Measurements from ENCODE around the gene ZNF530.

ZNF530 gene

DNA sequence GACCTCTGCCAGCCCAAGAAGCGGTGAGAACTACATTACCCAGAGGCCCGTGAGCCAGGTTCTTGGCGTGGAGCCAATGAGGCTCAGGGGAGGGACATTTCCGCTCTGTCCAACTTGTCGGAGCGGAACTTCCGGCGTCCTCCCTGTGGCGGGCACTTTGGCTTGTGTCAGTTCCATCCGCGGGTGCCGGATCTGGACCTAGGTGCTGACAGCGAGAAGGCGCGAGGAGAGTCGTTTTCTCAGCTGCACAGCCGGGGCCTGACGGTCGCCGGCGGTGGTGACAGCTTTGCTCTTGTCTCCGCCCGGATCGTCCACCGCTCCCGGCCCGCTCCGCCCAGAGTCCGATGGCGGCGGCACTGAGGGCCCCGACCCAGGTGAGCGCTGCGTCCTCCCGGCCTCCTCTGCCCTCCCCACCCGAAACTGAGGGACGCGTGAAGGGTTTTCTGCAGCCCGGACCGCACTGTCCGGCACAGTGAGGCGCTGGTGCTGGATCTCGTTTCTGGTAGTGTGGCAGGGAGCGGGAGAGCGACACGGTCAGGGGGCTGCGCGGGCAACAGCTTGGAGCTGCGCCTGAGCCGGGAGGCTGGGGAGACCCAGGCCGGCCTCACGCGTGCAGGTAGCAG, at the start of gene ZNF530:
TSS of gene ZNF530 (plus strand) at position 125 of the 623 bp plus-strand sequence. CDS start 4,461 bp downstream, outside the sequence.
- peak; percentile 90 for DNase-seq (ENCODE audit: low spot score)

DNA sequence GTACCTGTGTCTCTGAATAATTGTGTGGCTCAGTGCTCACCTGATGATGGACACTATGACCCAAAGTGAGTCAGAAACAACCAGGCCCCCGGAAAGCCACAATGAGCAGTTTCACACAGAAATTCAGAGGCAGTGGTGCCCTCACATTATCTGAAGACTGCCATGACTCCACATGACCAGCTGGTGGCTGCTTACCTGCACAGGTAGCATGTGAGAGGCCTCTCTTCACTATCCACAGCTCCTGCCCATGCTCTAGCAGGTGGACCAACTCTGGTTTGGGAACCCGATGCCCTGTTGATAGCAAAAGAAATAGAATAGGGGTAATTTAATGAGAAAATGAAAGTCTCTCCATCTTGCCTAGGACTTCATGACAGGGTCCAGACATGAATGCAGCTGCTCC, 47.3 kb upstream of the ZNF530 start:
- no peak for DNase-seq (ENCODE audit: low spot score)

DNA sequence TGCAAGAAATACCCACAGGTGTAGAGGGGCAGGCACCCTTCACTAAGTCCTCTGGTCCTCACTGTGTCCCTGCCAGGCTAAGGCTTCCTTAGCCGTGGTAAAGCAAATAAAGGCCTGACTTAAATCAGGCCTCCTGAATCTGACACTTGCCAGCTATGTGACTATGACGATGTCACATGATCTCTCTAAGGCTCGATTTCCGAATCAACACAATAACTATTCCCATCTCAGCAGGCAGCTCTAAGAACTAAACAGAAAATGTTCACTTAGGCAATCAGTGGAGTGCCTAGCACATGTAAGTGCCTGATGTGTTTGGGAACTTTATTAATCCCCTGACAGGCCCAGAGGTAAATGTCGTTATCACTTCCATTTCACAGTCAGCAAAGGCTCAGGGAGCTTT, 42.0 kb upstream of the ZNF530 start:
- no peak for DNase-seq (ENCODE audit: low spot score)

DNA sequence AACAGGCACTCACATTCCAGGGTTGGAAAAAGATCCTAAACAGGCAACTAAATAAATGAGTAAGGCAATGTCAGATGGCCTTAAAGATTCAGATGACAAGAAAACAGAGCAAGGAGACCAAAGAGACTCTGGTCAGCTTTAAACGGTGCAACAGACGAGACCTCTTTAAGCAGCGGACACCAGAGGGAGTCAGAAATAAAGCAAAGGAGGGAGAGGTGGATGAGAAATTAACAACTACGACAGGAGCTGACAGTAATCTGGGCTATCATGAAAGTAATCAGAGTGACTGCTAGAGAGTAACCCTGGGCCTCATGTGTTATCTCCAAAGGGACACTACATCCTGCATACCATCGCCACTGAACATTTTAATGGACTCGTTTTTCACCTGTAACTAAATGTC, 41.2 kb upstream of the ZNF530 start:
- DNase-seq (ENCODE audit: low spot score): no peak

DNA sequence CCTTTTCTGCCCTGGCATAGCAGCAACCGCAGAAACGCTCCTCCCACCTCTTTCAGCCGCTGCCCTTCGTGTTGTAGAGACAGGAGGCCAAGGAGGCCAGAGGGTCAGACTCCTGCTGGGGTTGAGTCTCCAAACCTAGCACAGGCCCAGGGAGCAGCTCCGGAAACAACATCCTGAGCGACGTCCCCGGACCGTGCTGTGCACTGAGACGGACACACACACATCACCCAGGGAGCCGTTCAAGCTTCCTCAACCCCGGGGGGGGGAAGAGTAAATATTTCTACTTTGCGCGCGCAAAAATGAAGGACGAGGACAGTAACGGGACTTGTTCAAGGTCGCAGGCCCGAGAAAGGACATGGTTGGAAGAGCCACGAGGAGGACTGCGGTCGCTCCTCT, 40.7 kb upstream of the ZNF530 start:
- DNase-seq (ENCODE audit: low spot score): peak; percentile 2

DNA sequence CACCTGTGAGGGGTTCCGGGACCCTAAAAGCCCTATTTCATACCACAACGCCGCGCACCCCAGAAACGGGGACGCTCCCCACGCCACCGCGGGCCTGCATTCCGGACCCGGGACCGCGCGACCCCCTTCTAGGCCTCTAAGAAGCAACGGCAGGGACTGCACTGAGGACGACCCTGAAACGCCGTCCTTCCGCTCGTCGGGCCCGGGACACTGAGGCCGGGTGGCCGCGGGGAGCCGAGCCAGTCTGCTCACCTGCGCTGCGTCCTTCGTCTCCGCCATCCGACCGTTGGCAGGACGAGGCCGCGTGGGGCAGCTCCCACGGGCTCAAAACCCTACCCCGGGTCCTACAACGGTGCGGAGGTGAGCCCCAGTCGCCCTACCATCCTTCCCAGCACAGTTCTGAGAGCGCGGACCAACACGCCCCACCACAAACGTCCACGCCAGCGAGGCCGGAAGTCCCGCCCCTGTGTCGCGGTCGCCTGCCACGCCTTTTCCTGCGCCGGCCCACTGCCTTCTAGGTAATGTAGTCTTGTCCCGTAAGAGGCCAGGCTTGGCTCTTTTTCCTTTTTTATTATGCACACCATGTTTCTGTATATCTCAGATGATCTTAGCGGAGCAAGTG, 40.2 kb upstream of the ZNF530 start, which contains the start of gene ZNF550:
TSS of gene ZNF550 (minus strand) at position 460 of the 622 bp plus-strand sequence. CDS start at position 279, 181 bp downstream.
- DNase-seq (ENCODE audit: low spot score): peak; percentile 88

DNA sequence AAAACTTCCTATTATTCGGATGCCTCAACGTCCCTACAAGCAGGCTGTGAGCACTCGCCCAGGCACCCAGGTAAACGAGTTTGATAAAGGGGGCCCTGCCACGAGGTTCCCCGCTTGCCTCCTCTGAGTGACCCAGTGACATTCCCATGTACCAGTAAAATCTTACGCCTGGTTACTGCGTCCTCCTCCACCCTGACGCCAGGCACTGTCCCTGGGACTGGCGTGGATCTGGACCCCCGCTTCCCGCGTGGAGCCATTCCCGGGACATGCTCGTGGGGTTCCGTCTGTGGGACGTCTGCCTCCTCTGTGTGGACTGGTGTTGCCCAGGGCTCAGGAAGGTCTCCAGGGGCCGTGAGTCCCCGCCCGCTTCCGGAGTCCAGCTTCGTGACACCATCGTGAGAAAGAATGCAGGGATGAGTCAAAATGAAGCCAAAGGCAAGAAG, 39.6 kb upstream of the ZNF530 start:
- no peak for DNase-seq (ENCODE audit: low spot score)

DNA sequence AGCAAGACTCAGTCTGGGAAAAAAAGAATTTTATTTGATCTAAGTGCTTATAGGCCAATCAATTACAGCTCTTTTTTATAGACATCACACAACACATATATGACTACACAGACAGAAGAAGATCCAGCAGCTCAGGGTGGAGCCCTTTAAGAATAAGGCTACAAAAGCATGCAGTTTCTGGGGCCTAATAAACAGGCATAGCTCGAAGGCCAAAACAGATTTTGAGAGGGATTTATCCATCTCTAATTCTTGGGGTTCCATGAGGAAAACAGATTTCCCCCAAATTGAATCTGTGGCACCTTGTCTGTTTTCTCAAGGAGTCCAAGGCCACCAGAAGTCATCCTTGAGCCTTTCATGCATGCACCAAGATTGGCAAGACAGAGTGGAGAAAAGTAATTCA, 36.1 kb upstream of the ZNF530 start:
- DNase-seq (ENCODE audit: low spot score): no peak

DNA sequence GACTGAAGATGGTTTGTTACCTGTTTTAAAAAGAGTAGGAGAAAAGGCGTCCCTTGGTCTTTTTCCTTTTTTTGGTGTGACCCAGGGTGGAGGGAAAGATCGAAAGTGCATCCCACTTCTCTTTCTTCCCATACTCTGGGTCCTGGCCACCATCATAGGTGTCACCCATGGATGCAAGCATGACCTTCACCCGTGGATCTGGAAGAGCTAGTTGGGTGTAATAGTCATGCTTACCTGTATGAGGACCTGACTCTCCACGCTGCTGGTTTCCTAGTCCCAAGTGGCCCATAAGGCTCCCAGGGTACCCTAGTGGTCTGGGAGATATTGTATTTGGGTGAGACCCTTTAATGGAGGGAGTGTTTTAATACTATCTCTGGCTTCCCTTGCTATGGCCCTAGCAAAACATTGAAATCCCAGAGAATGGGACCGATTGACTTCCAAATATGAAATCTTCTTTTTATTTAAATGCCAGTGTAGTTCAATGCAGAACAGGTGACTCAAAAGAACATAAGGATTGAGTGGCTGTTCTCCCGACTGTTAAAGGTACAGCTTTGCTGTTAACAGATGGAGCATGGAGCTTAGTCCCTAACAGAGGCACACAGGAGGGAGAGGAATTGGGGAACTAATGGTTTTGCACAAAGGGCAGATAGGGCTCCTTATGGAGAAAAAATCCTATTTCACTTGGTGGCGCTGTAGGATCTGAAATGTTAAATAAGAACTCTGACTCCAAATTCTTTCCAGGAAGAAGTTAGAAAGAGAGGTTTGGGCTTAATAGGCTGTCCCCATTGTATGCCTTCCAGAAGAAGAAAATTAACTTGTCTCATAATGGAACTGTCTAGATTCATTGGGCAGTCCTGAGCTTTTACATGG, 33.1 kb upstream of the ZNF530 start:
- no peak for DNase-seq (ENCODE audit: low spot score)

DNA sequence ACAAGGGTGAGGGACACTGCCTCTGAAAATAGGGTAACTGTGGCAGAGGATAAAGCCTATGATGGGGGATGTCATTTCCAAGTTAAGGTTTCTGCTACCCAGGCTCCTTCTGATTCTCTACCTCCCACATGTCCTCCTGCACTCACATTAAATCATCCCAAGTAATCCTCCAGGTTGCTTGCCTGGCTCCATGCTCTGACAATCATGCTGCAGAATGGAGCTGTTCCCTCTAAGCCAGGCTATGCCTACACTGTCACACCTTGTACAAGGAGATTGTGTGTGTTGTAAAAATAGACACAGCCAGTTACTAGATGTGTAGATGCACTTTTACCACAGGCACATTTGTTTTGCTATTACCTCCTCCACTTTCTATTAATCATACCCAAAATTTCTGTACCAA, 29.0 kb upstream of the ZNF530 start:
- no peak for DNase-seq (ENCODE audit: low spot score)

DNA sequence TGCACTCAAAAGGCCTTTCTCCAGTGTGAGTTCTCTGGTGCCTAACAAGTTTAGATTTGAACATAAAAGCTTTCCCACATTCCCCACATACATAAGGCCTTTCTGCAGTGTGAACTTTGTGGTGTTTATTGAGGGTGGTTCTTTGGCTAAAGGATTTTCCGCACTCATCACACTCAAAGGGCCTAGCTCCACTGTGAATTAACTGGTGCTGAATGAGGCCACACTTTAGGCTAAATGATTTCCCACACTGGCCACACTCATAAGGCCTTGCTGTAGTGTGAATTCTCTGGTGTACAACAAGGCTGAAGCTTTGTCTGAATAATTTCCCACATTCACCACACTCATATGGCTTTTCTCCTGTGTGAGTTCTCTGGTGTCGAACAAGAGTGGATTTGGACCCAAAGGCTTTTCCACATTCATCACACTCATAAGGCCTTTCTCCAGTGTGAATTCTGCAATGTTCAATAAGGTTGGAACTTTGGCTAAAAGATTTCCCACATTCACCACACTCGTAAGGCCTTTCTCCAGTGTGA, 27.2 kb upstream of the ZNF530 start:
- no peak for DNase-seq (ENCODE audit: low spot score)

DNA sequence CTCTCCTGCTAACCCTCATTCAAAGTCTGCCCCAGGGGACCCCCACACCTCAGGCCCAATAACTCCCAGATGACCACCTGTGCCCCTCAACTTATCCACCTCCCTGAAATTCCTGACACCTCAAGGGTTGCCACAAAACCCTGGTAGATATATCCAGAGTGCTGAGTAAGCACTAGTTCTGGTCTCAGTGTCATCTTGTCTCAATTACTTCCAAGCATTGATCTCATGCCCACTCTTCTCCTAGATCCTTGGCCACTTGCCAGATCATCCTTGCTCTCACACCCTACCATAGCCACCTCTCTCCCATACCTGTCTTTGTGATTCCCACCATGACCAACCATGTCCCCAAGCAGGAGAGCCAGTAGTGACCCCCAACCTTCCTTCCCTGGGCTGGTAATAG, 23.0 kb upstream of the ZNF530 start:
- no peak for DNase-seq (ENCODE audit: low spot score)

DNA sequence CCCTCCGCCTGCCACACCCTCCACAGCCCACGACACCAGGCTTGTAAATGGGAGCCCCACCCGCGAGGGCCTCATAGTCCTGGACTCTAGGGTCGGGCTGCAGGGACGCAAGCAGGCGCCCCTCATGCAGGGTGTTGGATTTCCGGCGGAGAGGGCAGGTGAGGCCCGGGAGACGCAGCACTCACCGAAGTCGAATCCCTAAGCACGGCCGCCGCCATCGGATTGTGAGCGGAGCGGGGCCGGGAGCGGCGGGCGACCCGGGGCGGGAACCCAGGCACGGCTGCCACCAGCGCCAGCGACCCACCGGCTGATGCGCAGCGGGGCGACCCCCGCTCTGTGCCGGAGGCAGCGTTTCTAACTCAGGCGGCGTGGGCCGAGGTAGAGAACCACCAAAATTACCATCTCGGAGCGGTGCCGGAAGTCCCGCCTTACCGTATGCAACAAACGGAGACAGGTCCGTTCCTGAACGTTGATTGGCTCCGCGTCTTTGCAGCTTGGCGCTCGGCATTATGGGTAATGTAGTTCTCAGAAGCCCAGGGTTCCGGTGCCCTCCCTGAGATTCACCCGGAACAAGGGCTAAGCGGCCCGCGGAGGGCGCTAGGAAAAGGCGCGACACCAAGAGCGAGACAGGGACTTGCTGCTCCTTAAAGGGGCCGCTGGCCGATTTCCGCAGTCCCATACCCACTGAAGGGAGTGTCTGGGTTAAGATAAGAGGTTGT, 21.0 kb upstream of the ZNF530 start, which contains the start of gene ZNF416:
TSS of gene ZNF416 (minus strand) at position 425 of the 719 bp plus-strand sequence. CDS start at position 218, 207 bp downstream.
- peak; percentile 99 for DNase-seq (ENCODE audit: low spot score)

DNA sequence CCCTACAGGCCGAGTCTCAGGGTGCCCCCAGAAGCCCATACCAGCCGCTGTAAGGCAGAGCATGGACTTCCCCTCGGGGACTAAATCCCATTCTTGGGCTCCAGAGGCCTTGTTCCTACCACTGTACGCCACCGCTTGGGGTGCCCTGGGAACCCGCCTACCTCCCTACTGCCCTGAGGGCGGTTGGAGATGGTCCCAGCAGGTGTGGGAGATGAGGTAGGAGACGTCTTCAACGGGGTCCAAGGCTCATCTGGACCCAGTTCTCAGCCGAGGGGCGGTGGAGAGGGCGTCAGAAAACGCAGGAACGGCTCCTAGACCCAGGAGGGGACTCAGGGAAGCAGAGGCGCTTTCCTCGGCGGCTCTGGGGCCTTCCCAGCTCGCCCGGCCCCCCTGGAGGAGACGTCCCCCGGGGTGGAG, 16.6 kb upstream of the ZNF530 start:
- DNase-seq (ENCODE audit: low spot score): no peak

DNA sequence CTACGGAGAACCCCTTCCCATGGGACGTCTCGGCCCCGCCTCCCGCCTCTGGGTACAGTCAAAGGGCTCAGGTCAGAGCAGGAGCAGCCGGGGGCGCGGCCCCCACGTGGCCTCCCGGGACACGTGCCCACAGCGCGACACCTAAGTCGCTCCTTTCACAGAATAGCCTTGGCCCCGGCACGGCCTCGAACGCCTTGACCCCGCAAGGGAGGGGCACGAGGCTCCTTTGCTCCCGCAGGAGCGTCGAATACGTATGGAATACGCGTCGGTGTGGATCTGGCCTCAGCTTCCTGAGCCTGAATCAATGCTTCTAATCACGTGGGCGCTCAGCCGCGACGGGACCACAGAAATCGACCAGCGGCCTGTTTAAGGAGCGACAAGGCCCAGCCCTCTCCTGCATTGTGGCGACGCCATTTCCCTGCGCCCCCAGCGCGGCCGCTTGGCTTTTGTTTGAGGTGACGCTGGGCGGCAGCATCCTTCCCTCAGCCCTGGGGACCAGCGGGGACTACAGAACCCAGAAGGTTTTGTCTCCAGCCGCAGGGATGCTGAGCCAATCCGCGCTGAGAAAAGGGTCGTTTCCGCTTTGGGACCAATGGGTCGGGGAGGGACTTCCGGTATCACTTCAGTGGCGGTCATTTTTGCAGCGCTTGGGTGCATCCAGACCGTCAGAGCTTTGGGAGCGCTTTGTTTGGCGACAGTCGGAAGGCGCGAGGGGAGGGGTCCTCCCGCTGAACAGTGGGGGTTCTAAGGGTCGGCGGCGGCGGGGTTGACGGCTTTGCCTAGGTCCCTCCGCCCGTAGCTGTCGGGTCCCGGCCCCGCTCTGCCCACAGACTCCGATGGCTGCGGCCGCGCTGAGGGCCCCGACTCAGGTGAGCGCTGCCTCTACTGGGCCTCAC, 15.9 kb upstream of the ZNF530 start, which contains the start of gene ZIK1:
TSS of gene ZIK1 (plus strand) at position 625 of the 896 bp plus-strand sequence. CDS start at position 837, 212 bp downstream.
- peak; percentile 93 for DNase-seq (ENCODE audit: low spot score)

DNA sequence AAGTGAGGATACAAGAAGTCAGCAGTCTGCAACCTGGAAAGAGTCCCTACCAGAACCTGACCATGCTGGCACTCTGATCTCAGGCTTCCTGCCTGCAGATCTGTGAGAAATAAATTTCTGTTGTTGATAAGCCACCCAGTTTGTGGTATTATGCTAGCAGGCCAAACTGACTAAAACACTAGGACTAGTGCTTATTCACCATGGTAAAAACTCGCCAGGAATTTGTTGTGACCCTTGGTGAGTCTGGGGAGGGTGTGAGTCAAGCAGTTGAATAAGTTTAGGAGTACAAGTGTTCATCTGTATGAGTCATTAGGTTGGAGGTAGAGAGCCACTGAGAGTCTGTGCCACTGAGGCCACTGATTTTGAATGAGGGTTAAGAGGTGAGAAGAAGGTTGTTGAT, 12.2 kb upstream of the ZNF530 start:
- DNase-seq (ENCODE audit: low spot score): no peak

DNA sequence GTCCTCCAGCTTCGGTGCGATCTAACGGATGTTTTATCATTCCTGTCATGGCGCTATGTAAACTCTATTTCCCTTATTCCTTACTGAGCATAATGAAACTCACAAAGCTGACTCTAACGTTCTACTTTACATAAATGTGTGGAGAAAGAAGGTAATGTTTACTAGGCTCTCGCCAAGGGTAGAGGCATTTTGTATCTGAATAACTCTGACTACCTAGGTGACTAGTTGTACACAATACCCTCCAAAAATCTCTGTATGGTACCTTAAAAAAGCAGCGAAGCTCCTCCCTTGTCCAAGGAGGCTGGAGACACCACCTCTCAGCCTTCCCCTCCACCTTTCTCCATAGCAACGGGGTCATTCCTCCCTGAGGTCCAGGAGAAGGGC, 316 bp upstream of the ZNF530 start:
- DNase-seq (ENCODE audit: low spot score): no peak

DNA sequence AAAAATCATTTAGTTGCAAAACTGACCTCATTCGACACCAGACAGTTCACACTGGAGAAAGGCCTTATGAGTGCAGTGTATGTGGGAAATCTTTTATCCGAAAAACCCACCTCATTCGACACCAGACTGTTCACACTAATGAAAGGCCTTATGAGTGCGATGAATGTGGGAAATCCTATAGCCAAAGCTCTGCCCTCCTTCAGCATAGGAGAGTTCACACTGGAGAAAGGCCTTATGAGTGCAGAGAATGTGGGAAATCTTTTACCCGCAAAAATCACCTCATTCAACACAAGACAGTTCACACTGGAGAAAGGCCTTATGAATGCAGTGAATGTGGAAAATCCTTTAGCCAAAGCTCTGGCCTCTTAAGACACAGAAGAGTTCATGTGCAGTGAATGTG, 7.2 kb downstream of the ZNF530 start:
- no peak for DNase-seq (ENCODE audit: low spot score)

DNA sequence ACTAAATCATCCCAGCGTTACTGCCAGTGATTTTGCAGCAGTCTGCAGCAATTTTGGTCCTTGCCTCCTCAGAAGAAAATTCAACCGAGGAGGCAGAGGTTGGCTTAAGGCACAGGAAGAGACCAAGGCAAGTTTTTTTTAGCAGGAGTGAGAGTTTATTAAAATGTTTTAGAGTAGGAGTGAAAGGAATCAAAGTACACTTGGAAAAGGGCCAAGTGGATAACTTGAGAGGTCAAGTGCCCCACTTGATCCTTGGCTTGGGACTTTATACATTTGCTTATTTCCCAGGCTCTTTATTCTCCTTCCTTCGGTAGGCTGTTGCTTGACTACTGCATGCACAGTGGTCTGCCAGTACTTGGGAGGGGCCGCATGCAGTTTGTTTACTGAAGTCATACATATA, 11.4 kb downstream of the ZNF530 start:
- DNase-seq (ENCODE audit: low spot score): no peak

DNA sequence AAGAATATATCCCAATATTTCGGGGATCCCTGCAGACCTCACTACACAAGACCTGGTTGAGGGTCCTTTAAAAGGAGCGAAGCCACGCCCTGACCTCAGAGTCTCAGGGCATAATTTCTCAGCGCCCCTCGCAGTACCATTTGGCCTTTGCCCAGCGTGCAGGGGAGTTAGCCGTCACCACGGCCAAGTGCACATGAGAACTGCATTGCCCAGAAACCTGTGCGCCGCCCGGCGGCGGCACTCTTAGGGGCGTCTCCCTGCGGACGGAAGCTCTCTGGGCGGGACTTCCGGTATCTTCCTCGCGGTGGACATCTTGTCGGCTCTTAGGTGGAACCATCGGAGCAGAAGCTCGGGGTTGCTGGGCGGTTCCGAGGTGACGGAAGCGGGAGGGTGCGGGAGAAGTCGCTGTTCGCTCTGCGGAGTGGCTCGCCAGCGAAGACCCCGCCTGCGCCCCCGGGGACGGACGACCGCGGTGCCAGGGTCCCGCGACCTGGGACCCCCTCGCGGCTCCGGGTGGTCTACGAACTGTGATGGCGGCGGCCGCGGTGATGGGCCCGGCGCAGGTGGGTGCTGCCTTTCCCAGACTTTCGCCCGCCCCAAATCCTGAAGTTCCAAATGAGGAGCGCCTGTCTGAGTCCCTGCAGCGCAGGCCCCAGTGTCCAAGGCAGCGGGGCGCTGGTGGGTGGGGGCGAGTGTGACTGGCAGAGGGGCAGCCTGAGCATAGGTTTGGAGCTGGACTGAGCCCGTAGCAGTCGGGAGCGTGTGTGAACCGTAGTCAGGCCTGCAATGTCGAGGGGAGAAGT, 14.5 kb downstream of the ZNF530 start, which contains the start of gene ZNF134:
TSS of gene ZNF134 (plus strand) at position 302 of the 803 bp plus-strand sequence. CDS start 5,227 bp downstream, outside the sequence.
- peak; percentile 91 for DNase-seq (ENCODE audit: low spot score)
